GM19328 (cell line): ENCODE results near the gene GRID1.

Source experiments
- ATAC-seq: cut with Tn5 transposase; IDR thresholded peaks from one replicate; pipeline ENCODE4 v1.9.1; 2021; ENCODE audit warnings: mild to moderate bottlenecking, moderate library complexity; ENCODE audit not compliant: unreplicated experiment

The GRID1 gene

DNA sequence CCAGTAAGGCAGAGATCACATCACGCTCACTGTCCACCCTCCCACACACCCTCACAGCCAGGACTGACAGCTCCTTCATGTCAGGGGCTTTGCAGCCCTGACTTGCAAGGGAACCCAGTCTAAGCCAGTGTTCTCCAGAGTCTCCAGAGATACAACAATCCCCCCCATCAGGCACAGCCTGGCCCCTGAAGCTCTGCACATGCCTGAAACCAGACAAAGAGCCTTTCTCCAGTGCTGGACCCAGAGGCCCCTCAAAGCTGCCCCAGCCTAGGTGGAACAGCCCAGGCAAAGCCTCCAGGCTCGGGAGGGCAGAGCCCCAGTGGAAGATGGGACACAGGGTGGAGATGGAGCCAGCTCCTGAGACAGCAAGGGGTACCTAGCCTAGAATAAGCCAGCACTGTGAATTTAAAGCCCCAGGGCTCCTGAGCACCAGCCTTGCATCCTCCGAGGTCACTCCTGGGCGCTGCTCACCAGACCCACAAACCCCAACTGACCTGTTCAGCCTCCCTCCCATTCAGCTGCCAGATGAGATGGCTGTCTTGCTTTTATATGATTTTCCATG, 50.2 kb downstream of the GRID1 start:
- ATAC-seq: no peak

GRCh38 chr10:86315549-86315942, 51.0 kb downstream of the GRID1 start:
- no peak for ATAC-seq

- no peak for ATAC-seq
Observed at GRCh38 chr10:86314616-86315548, 51.7 kb downstream of the GRID1 start.

GRCh38 chr10:86313621-86314041, 53.0 kb downstream of the GRID1 start:
- ATAC-seq: no peak

DNA sequence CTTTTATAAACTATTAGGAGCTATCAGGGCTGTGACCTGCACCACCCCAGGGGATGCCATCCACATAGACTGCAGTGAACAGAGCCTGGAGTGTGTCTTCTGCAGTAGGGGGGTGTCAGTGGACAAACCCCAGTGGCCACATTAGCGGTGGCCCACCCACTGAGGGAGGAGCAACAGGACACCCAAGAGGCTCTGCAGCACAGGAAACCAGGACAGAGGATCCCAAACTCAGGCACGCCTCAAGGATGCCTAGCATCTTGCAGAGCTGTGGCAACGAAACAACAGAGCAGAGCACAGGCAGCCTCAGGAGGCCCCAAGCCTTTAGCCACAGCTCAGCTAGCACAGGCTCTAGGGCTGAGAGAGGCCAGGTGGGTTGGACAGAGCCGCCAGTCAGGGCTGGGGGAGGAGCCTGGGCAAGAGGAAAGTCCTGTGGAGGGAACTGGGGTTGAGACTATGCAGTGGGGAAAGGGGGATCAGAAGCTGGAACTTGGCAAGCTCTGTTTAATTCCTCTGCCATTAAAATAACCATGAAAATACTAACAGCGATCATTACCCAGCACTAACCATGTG, 53.8 kb downstream of the GRID1 start:
- no peak for ATAC-seq

DNA sequence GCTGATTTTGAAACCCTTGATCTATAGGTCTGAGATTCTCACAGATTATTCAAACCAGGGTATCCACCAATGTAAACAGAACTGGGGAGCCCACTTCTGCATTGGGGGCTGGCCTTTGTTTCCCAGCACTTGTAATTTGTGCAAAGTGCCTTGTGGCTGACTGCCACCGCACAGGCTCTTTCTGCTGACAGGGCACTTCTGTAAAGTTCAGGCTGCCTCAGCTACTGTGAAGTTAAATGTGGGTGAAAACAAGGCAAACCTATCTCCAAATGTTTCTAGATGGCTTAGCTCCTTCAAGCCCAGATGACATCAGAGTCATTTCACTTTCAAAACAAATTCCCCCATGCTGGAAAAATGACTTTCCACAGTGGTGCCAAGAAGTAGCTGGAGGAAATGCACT, 54.7 kb downstream of the GRID1 start:
- no peak for ATAC-seq

DNA sequence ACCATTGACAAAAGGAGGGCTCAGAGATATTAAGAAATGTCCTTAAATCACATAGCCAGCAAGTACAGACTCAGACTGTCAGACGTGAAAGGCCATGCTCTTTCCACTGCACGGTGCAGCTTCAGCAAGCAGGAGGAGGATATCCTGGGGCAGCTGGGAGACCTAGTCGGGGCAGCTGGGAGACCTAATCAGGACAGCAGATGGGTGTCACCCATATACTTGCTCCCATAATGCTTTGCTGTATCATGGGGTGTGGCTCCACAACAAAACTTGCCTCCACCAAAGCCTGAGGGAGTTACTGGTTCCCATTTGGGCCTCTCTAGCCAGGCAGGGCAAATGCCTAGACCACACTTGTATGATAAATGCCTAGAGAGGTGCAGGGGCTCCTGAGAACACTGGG, 55.4 kb downstream of the GRID1 start:
- no peak for ATAC-seq

GRCh38 chr10:86310702-86311101, 55.9 kb downstream of the GRID1 start:
- no peak for ATAC-seq

DNA sequence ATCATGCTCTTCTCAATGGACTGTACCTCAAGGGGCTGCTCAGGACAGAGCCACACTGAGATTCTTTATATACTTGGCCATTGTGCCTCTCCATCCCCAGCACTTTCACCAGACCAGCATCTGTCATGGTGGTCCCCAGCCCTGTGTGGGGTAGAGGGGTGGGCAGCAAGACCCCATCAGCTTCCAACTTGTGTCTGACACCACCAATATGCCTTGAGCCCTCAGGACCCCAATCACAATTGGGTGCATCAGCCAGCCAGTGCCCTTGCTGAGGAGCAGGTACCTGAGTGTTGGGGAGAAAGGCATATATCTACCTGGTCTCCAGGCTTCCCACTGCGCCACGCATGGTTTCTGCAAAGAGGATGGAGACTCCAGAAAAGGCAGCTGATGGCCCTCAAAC, 56.3 kb downstream of the GRID1 start:
- ATAC-seq: no peak

DNA sequence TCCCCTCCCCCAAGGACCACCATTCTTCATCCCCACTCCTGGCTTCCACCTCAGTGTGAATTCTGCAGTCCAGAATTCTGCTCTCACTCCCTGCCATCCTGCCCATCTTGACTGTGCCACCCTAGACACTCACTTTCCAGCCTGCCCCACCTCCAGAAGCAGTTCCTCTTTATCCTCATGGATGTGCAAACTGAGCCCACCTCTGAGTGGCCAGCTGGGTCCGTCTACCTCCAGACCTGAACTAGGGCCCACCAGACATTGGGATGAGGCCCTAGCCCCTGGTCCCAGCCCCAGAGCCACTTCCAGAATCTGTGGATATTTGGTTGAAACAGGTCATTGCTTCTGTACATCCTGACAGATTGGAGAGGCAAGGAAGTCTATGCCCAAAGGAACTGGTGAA, 58.5 kb downstream of the GRID1 start:
- no peak for ATAC-seq

DNA sequence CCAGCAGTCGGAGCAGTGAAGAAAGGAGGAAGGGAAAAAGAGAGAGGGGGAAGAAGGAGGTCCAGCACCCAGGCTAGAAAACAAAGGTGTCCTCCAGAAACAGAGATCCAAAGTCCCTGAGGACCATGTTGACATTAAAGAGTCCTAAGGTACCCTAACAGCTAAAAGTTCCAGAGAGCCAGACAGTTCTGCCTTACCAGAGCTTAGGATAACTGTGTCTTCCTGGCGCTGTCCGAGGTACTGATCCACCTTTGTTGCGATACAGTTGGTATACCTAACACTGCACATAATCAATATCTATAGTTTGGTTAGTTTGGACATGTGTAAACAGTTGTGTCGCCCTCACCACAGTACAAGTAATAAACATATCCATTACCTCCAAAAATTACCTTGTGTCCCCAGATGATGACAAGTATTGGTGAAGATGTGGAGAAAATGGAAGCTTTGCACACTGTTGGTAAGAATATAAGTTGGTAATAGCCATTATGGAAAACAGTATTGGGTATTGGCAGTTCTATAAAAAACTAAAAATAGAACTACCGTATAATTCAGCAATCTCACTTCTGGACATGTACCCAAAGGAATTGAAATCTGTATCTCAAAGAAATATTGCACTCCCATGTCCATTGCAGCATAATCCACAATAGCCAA, 59.8 kb downstream of the GRID1 start:
- no peak for ATAC-seq

GRCh38 chr10:86305521-86305920, 61.1 kb downstream of the GRID1 start:
- no peak for ATAC-seq

GRCh38 chr10:86304436-86304835, 62.2 kb downstream of the GRID1 start:
- ATAC-seq: no peak

GRCh38 chr10:86303626-86304025, 63.0 kb downstream of the GRID1 start:
- ATAC-seq: no peak

DNA sequence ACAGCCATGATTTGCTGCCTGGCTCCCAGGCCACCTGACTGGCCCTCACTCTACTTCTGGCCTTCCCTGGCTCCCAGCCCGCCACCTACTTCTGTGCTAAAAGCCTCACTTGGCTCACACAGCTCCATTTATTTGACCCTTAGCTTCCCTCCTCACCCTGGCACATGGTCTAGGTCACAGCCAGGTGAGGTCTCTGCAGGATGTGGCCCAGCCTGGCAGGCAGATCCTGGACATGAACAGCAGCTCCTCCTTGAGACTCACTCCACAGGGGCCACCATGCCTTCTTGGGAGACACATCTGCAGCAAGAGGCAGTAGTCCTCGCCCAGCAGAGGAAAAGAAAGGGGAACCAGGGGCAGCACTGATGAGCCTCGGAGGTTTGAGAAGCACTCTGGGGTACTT, 64.6 kb downstream of the GRID1 start:
- ATAC-seq: no peak

- ATAC-seq: no peak
Observed at GRCh38 chr10:86300931-86301830, 65.4 kb downstream of the GRID1 start.

GRCh38 chr10:86300399-86300925, 66.1 kb downstream of the GRID1 start:
- no peak for ATAC-seq

GRCh38 chr10:86299562-86299961, 67.0 kb downstream of the GRID1 start:
- ATAC-seq: no peak

DNA sequence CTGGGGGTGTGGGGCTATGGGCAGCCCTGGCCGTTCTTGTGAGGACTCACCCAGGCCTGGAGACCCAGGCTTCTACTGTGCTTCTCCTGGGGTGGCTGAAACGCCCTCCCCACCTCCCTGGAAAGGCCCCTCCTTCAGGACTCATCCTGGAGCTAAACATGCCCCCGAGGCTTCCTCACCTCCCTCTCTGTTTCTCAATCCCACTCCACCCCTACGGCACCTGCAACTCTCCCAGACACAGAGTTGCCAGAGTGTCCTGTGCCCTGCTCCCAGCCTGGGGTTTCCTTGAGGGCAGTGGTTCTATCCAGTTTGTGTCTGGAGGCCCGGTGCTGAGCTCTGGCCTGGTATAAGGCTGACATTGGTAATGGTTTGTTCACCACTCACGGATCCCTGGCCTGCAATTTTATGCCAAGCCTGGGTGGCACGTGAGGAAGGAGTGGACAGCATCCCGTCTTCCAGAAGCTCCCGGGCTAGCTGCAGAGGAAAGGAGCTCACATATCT, 68.0 kb downstream of the GRID1 start:
- no peak for ATAC-seq

- ATAC-seq: no peak
Observed at GRCh38 chr10:86295791-86296190, 70.8 kb downstream of the GRID1 start.
